GM21723 (cell line): ENCODE results near the gene CLDN16.

Experiments
- ATAC-seq: cut with Tn5 transposase; IDR thresholded peaks from one replicate; pipeline ENCODE4 v1.9.1; 2021; ENCODE audit warnings: mild to moderate bottlenecking, moderate library complexity; ENCODE audit not compliant: unreplicated experiment

Gene CLDN16, protein sequence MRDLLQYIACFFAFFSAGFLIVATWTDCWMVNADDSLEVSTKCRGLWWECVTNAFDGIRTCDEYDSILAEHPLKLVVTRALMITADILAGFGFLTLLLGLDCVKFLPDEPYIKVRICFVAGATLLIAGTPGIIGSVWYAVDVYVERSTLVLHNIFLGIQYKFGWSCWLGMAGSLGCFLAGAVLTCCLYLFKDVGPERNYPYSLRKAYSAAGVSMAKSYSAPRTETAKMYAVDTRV

DNA sequence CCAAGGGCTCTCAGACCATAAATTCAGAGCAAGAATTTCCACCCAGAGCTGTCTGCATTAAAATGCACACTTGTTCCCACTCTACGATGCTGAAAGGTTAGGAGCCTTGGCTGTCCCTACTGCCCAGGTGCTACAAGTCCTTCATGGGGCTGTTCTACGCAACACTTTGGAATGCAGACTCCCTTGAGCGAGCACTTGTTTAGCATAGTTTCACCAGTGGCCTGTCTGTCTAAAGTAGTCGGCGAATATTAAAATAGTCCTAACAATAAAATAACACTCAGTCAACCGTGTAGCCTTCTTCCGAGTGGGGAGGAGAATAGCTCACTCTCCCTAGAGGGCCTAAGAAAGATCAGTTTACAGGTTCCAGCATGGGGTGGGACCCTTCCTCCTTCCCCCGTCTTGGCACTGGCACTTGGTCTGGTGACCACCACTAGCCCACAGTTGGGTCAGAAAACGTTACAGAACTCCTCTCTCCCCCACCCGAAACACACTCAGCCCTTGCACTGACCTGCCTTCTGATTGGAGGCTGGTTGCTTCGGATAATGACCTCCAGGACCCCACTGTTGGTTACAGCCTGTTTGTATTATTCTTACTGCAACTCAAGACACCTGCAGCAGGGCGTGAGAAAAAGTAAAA, at the start of gene CLDN16:
Gene CLDN16, plus strand, starts transcription at position 586 of the 636 bp plus-strand sequence. CDS start 167 bp downstream, outside the sequence.
- no peak for ATAC-seq

DNA sequence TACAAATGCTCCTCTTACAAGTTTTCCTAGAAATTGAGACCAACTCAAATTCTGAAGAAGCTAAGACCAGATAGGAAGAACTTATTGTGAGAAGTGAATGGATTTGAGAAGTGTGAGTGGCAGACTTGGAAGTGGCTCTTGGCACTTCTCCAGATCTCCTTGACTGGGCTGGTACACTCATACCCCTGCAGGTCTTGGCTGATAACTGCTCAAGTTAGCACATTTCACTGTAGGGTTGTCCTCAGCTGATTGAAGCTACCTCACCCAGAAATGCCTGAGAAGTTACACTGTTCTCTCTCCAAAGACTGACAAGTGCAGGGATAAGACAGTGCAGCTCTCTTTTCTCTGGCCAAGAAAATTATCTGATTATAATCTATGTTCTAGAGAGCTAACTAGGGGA, 49.2 kb upstream of the CLDN16 start:
- no peak for ATAC-seq

DNA sequence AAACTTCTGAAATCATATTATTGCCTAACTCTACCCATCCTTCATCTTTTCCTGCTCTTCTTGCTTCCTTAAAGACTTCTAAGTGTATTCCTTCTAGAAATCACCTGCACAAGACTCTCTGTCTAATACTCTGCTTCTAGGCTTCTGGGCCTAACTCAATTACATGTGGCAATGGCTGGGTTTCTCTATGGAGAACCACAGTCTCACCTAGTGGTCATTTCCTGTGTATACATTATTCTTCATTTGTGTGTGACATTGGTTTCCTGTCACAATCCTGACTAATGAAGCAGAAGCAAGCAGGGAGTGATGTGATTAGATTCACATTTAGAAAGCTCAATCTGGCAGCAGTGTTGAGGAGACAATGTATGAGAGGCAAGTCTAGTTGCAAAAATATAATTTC, 48.8 kb upstream of the CLDN16 start:
- ATAC-seq = peak; percentile 81

DNA sequence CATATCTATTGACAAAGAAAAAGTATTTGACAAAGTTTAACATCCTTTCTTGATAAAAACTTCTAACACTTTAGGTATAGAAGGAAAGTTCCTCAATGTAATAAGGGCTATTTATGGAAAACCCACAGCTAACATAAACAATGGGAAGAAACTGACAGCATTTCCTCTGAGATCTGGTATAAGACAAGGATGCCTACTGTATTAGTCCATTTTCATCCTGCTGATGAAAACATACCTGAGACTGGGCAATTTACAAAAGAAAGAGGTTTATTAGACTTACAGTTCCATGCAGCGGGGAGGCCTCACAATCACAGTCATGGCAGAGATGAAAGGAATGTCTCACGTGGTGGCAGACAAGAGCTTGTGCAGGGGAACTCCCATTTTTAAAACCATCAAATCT, 47.9 kb upstream of the CLDN16 start:
- no peak for ATAC-seq

DNA sequence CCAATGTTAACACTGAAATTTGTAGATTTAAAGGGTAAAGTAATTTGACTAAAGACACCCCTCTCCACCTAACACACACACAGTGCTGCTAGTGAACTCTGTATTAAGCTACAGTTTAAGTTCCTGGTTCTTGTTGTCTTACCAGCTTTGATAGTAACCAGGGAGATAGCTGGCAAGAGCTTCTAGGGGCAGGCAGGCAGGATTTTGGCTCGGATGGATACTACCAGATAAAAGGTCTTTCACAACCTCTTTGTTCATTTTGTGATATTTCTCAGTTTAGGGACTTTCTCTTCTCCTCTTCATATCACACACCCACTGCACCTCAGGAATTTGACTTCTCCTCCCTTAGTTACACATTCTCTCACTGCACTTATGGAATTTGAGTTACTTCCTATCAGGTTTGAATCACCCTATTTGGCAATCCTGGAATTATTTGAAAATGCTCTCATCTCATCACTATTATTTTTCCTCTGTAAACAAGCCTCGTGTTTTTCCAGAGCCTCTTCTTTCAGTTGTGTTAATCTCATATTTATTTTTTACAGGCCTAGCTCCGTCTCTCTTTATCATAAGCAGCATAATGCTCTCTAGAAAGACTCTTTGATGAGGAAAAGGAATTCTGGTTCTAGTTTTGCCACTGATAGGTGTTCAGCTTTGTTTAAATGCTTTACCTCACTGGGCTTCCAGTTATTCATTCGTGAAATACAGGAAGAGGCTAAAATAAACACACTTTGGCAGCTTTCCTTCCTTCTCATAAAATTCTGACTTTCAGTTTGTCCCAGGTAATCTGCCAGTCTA, 42.7 kb upstream of the CLDN16 start:
- ATAC-seq = no peak

DNA sequence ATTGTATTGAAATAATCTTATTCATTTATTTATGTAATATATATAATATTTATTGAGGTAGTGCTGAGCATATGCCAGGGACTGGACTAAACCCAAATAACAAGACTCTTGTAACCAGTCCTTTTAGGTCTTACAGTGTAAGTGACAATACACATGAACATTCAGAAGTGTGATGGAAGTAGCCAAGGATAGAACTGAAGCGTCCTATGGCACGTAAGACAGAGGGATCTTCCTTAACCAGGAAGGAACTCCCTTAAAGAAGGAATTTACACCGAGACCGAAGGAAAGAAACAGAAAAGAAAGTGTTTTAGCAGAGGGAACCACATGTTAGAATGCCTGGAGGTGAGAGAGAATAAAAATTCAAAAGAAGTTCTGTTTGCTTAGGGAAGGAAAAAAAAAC, 42.1 kb upstream of the CLDN16 start:
- no peak for ATAC-seq

DNA sequence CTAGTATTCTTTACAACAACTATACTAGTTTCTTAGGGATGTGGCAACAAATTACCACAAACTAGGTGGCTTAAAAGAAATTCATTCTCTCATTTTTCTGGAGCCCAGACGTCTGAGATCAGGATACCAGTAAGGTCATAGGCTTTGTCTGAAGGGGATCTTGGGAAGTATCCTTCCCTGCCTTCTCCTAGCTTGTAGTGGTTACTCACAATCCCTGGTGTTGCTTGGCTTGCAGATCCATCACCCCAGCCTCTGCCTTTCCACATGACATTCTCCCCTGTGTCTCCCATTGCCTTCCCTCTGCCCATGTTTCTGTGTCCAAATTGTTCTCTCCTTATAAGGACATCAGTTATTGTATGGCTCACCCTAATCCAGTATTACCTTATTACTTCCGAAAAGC, 41.4 kb upstream of the CLDN16 start:
- ATAC-seq = no peak

DNA sequence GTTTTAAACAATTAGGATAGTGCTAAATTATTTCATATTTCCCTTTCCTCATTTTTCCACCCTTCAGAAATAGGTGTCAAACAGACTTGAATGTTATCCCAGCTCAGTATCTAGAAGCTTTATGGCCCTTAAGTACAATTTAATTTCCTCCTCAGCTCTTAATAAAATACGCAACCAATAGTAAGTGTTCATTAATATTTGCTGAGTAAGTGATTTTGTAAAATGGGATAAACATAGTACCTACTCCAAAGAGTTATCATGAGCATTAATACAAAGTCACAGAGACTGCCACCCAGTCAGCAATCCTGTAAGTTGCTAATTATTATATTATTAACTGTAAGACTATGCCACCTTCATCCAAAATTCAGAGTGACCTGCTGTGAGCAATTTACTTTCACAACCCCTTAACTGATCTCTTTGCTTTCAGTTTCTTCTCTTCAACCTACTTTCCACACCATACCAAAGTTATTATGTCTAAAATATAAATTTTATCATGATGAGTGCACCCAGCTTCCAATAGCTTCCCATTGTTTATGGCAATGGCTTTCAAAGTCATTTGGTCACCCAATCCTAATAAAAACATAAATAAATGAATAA, 35.0 kb upstream of the CLDN16 start:
- no peak for ATAC-seq

DNA sequence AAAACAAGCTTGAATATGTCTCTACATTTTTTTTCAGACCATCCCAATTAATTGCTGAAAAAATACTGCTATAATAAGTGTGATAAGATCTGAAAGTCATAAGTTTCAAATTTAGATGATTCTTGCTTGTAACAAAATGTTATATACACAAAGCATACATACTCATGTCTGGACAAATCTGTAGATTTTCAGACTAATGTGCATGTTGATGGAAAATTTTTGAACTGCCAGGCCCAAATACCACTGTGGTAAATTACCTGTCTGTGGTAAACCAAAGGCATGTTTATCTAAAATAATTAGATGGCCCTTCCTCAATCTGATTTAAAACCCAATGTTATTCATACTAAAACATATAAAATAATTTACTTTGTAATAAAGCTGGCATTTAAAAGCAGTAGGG, 31.7 kb upstream of the CLDN16 start:
- no peak for ATAC-seq

DNA sequence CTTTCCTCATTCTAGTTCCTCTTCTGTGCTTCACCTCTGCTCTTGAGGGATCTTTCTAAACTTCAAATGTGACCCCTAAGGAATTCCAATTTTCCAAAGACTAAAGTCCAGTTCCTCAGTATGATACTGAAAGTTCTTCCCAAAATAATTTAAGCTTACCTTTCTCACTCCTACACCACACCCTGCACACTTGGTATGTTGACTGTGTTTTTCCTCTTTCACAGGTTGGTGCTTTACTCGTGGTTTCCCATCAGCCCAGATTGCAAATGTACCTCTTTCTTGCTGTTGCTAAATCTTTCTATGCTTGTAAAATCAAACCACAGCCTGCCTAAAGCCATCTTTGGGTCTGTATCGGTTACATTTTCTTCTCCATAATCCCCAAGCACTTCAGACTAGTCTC, 30.5 kb upstream of the CLDN16 start:
- ATAC-seq = no peak

DNA sequence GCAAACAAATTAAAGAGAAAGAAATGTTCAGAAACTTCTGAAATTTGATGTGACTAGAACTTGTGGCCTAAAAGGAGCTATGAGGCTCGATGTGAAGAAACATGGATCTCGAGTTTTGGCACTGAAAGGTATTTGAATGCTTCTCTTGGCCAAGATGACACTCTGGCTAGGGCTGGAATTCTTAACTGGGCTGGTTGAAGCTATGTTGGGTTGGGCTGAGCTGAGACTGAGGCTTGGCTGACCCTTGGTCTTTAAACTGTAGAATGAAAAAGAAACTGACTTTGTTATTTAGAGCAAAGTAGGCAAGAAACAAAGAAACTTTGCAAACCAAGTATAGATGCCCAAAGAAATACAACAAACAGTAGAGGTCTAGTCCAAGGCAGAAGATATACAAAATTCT, 28.1 kb upstream of the CLDN16 start:
- ATAC-seq = no peak

DNA sequence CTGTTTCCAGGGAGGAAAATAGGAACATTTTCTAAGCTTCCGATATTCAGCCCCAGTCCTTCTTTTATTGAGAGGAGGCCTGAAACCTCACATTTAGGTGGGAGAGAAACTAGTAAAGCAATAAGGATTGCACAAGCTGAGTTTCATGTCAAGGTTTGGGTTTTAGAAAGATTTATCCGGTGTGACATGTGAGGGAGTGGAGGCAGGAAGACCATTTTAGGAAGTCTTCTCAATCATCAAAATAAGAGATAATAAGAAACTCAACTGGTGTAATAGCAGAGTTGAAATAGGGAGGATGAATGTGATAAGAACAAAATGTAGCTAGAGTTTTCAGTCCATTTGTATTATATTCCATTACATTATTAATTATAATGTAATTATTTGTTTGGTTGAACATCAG, 27.7 kb upstream of the CLDN16 start:
- ATAC-seq = no peak

DNA sequence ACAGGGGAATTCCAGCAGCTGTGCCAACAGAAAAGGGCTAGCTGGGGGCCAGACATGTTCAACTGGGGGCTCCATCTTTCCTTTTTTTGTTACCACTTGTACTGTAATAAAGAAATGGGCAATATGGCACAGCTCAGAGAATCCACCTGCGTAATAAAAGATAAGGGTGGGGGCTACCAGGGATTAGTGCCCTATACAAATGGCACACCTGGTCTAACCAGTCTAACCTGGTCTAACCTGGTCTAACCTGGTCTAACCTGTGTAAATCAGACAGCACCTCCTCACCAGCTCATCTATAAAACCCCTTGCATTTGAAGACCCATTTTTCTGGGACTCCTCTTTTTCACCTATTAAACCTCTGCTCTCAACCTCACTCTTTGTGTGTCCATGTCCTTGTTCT, 26.2 kb upstream of the CLDN16 start:
- no peak for ATAC-seq

DNA sequence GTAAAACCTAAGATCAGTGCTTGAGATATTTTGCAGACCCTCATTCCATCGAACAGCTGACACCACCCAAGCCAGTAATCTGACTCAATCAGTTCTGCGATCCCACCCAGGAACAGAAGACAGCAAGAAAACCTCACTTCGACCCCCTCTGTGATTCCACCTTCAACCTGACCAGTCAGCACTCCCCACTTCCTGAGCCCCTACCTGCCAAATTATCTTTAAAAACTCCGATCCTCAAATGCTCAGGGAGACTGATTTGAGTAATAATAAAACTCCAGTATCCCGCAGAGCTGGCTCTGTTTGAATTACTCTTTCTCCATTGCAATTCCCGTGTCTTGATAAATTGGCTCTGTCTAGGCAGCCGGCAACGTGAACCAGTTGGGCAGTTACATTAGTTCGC, 25.7 kb upstream of the CLDN16 start:
- no peak for ATAC-seq

DNA sequence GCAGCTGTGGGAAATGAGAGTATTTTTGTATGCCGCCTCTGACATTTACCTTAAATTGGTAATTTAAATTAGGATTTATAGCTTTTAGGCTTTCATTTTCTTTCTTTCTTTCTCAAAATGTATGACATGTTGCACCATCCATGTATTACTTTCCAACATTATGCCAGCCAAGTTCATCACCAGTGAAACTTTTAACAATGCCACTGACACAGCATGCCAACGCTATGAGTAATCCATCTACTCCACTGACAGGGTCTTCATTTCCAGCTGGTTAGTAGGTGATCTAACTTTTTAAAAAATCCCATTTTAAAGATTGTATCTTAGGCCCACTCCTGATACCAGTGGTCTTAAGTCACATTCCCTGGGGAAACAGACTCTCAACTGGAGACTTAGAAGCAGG, 21.8 kb upstream of the CLDN16 start:
- ATAC-seq = no peak

DNA sequence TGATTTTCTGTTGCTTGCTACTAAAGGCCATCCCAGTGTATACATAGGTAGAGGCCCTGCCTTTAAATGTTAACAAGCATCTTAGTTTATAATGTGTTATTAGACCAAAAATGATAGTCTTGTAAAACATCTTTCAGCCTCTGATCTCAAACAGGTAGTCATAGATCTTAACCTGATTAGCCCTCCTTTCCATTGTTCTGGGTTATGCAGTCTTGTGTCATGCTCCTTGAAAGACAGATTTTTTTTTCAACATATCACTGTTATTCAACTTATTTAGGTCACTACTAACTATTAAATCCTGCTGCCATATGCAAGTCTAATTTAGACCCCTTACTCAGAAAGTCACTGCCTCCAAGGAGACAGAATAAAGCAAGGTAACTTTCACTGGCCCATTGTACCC, 19.1 kb upstream of the CLDN16 start:
- no peak for ATAC-seq

DNA sequence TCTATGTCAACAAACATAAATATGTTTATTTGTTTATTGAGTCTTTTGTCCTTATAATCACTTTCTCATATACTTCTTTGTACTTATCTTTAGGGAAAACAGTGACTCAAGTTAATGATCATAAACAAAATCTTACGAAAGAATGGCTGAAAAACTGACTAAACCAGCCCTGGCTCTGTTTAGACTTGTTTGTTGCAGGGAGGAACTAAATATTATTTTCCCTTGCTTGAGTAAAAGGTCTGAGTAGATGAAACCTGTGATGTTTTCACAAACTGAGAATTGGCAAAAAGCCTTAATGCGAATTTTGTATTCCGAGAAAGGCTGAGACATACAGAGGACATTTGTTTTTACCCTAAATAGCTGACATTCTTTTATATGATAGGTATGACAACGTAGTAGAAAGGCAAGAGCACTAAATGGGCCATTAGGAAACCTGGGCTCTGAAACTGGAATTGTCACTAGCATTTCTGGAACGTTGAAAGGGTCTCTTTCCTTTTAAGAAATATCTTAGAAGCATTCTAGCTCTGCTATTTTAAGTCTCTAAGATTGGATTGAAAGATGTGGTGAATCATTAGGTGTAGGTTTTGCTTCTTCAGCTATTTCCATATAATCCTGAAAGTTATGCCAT, 18.2 kb upstream of the CLDN16 start:
- no peak for ATAC-seq

DNA sequence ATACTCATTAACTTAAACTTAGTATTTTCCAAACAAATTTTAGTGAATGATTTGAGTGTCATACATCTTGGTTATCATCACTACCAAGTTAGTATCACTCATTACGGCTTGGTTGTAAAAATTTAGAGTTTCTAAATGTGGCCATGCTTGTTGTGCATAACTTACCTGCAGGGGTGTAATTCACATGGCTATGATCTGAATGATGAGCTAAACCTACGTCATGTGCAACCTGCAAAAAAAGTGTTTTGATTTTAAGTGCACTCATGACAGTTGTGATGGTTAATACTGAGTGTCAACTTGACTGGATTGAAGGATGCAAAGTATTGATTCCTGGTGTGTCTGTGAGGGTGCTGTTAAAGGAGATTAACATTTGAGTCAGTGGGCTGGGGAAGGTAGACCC, 17.6 kb upstream of the CLDN16 start:
- ATAC-seq = no peak

DNA sequence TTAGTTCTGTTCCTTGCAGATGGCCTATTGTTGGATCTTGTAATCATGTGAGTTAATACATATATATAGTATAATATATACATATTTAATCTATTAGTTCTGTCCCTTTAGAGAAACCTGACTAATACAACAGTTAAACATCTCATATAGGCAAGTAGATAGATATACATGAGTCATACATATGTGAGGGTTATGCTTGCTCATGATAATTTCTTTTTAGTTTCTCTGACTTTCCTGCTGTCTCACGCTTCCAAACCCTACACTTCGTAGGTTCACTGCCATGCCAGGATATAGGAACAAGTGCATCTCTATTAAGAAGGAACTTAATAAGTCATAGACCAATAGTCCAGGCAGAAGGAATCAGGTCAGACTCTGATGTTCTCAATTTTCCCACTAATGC, 16.8 kb upstream of the CLDN16 start:
- no peak for ATAC-seq

DNA sequence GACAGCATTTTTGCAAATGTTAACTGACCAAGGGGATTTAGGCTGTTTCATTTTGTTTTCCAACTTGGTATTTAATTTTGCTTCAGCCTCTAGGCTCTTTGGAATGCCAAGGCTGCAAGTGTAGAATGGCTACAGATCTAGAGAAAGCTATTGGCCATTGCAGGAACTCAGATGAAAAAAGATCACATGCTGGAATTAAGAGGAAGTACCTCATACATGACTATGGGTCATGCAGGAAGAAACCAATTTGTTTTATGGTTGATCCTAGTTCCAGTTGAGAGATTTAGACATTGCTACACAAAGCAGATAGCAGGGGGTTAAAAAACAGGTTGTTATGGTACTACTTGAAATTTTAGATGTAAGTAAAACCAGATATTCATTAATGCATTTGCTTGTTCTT, 12.7 kb upstream of the CLDN16 start:
- ATAC-seq = no peak

DNA sequence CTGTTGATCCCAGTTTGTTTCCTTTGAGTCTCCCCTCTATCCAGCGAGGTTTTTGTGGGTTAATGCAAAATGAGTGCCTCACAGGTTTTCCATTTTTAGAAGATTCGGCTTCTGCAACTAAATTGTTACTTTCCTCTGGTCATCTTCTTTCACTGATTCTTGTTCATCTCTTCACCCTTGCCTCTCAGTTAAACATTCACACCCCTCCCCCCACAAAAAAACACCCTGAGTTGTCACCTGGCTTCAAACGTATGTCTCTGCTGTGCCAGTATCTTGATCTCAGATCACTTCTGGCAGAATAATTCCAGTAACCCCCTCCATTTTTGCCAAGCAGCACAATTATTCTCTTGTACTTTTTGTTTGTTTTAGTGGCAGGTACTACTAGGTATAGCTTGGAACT, 12.3 kb upstream of the CLDN16 start:
- ATAC-seq = no peak
